ENCODE results near the gene TSFM.
A peak's percentile ranks its signal among the peaks of the same experiment; 100 is the strongest.
"Not testable (repeated sequence)": the region's sequence is repeated elsewhere in the genome, so short reads cannot be mapped to it uniquely, and the experiment has no call there.

Gene TSFM

GRCh38 chr12:57762463-57762862 is 20.1 kb upstream of the TSFM start:
- DNase-seq (ENCODE audit: low read depth in 2 of 2): no peak

GRCh38 chr12:57763881-57764661 is 18.5 kb upstream of the TSFM start:
- DNase-seq (ENCODE audit: low read depth in 2 of 2): no peak

DNA sequence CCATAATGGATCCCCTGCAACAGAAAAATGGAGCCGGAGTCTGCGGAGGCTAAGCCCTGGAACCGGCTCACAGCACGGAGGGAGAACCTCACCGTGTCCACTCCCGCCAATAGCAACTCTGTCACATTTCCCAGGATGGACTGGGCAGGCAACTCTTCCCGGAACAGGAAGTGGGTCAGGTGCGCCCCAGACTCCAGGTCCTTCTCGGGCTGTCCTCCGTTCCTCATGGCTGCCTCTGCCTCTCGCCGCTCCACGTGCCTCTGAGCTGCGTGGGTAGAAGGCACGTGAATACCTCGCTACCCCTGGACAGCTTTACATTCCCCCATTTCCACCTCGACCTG is 18.0 kb upstream of the TSFM start:
- DNase-seq (ENCODE audit: low read depth in 2 of 2): no peak

- no peak for DNase-seq (ENCODE audit: low read depth in 2 of 2)
Observed at GRCh38 chr12:57765003-57765697, 17.4 kb upstream of the TSFM start.

- DNase-seq (ENCODE audit: low read depth in 2 of 2): no peak
Observed at GRCh38 chr12:57765698-57766463, 16.7 kb upstream of the TSFM start.

DNA sequence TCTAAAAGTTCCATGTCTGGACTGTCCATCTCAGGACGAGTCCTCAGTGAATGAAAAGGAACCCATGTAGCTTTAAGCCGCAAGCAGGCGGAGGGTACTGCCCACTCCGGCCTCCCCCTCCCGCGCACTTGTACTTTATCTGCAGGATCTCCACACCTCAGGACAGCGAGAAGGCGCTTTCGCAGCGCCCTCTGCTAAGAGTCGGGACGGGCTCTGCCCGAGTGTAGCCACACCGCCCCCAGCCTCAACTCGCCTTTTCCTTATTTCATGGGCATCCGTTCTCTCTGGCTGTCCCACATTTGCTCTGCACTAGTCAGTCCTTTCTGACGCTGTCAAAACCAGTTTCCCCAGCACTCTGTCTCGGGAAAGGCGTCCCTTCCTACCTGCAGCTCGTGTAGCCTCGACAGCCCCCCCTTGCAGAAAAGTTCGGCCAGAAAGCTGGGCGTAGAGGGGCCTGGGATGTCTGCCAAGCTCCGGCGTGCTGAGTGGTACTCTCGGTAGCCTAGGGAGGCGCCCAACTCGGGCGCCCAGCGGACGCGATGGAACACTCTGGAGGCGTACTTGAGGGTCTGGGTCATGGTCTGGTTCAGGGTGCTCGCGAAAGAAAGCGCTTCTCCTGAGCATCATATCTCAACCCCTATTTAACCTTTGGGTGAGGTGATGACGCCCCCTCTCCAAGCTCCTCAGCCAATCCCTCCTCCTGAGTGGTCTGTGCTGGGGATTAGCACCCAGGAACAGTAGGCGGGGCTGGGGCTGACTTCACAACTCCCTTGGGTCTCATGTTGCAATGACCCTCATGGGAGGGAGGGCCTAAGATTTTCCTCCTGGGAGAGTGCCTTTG is 15.9 kb upstream of the TSFM start, which contains the start of gene CYP27B1:
Gene CYP27B1 (minus strand): TSS at position 615 of the 841 bp plus-strand sequence. CDS start 37 bp downstream, at position 578.
- no peak for DNase-seq (ENCODE audit: low read depth in 2 of 2)

GRCh38 chr12:57767305-57767698 is 15.3 kb upstream of the TSFM start:
- DNase-seq (ENCODE audit: low read depth in 2 of 2): no peak

DNA sequence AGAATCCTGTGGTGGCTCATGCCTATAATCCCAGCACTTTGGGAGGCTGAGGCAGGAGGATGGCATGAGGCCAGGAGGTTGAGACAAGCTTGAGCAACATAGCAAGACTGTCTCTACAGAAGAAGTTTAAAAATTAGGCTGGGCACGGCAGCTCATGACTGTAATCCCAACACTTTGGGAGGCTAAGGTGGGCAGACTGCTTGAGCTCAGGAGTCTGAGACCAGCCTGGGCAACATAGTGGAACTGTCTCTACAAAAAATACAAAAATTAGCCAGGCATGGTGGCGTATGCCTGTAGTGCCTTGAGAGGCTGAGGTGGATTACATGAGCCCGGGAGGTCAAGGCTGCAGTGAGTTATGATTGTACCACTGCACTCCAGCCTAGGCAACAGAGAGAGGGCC is 14.7 kb upstream of the TSFM start:
- no peak for DNase-seq (ENCODE audit: low read depth in 2 of 2)

GRCh38 chr12:57769594-57769993 is 13.0 kb upstream of the TSFM start:
- DNase-seq (ENCODE audit: low read depth in 2 of 2): no peak

DNA sequence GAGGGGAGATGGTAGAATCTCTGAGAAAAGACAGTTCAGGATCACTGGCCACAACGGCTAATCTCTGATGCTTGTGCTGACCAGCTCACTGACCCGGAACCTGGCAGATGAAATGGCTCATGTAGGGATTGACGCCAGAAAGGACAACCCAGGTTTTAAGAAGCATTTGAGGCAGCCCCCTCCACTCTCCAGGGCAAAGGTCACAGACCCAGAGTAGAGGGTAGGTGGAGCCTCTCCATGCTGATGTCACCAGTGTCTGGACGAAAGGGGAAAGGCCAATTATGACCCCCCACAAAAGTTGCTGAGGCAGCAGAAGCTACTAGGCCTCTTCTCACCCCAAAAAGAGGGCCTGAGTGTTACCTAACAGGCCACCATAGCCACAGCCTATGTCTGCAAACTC is 11.9 kb upstream of the TSFM start:
- DNase-seq (ENCODE audit: low read depth in 2 of 2): no peak

DNA sequence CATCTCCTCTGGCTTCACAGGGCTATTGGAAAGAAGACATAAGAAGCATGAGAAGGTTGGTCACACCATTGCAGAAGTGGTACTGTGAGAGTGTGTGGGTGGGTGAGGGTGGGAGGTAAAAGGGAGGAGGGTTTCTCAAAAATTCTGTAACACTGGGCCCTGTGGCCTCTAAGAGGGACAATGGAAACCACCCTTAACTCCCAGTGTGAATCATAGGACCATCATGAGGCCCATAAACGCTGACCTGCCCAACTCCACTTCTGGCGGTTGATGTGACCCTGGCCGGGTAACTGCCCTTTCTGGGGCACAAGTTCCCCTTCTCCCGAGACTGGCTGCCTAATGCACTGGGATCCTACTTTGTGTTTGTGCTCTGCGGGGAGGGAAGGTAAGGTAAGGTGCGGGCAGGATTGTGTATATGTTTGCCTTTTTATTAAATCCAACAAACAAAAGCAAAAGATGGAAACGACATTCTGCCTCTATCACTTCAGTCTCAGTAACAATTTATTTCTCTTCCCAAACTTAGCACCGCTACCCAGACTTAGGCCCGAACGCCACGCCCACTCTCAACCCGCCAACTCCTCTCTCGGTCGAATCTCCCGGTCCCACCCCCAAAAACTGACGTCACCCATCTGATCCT is 11.2 kb upstream of the TSFM start:
- peak; percentile 34 to 87 for DNase-seq (ENCODE audit: low read depth in 2 of 2)

- DNase-seq (ENCODE audit: low read depth in 2 of 2): peak; percentile 60 to 84
Observed at GRCh38 chr12:57771873-57772428, 10.6 kb upstream of the TSFM start, which contains the start of gene METTL1. Gene METTL1 (minus strand): TSS chr12:57772105. CDS start chr12:57772083, 22 bp downstream.

DNA sequence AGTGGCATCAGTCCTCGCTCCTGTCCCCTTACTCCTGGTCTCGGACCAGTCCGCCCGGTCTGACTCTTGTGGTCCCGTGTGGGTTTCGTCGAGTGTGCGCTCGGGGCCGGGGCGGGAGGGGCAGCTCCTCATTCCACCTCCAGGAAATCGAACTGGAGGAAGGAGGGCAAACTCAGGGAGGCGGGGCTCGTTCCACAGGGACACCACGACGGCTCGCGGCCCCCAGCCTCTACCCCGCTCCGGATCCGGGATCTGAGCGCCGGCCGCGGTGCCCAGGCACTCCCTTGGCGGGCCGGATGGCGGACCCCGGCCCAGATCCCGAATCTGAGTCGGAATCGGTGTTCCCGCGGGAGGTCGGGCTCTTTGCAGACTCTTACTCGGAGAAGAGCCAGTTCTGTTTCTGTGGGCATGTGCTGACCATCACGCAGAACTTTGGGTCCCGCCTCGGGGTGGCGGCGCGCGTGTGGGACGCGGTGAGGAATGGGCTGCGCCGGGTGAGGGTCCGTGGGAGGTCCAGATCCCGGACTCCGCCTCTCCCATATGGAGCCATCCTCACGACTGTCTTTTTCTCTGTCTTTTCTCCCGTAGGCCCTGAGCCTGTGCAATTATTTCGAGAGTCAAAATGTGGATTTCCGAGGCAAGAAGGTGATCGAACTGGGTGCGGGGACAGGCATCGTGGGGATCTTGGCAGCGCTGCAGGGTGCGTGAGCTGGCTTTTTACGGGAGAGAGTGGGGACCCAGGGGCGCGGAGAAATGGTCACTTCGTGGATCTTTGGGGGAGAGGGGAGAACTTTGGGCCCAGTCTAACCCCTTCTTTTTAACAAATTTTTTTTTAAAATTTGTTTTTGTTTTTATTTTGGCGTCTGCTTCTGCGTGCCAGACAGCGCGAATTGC is 9.9 kb upstream of the TSFM start, which contains the start of gene EEF1AKMT3:
Gene EEF1AKMT3 (plus strand): TSS at position 186 of the 894 bp plus-strand sequence. CDS start 111 bp downstream, at position 297.
- no peak for DNase-seq (ENCODE audit: low read depth in 2 of 2)

GRCh38 chr12:57774634-57775033 is 8.0 kb upstream of the TSFM start:
- not testable (repeated sequence) for DNase-seq (ENCODE audit: low read depth in 2 of 2)

DNA sequence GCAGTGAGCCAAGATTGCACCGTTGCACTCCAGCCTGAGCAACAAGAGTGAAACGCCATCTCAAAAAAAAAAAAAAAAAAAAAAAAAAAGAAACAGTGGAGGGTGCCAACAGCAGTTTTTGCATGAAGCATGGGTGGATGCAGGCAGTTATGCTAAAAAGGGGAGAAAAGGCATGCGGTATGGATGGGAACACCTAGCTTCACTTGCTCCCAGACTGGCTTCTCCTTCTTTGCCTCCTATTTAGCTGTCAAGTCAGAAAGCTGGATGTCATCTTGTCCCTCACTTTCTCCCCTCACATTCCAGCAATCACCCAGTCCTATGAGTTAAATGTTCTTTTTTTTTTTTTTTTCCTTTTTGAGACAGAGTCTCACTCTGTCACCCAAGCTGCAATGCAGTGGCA is 7.5 kb upstream of the TSFM start:
- DNase-seq (ENCODE audit: low read depth in 2 of 2): no peak

DNA sequence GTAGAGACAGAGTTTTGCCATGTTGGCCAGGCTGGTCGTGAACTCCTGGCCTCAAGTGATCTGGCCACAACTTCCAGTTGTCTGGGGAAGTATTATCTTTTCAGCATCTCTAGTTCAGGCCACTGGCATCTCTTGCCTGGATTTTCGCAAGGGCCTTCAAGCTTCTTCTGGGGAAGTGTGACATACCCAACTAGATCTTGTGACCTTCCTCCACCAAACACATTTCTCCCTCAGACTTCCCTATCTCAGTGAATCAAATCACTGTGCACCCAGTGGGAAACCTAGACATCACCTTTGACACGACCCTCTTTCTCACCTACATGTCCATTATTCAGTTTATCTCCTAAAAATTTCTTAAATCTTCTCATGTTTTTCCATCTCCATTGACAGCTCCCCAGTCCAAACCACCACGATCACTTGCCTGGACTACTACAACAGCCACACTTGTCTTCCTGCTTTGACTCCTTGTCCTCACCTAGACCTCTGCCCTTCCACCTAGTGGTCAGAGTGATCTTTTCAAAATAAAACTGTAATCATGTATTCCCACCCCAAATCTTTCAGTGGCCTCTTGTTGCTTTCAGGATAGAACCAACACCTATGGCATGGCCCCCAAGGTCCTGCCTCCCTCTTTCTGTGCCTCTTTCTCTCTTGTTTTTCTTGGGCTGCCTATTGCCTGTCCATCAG is 6.9 kb upstream of the TSFM start:
- DNase-seq (ENCODE audit: low read depth in 2 of 2): no peak

DNA sequence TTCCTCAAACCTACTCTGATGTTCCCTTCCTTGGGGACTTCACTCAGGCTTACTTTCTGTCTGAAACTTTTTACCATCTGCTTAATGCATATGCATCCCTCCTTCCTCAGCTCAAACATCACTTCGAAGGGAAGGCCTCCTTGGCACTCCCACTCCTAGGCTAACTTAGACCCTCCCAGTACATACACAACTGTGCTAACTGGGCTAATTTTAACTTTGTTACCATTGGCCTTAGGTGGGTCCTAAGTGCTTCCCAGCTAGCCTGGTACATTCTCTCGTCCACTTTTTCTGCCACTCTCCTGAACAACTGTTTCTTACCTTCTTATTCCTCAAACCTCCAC is 6.4 kb upstream of the TSFM start:
- DNase-seq (ENCODE audit: low read depth in 2 of 2): no peak

DNA sequence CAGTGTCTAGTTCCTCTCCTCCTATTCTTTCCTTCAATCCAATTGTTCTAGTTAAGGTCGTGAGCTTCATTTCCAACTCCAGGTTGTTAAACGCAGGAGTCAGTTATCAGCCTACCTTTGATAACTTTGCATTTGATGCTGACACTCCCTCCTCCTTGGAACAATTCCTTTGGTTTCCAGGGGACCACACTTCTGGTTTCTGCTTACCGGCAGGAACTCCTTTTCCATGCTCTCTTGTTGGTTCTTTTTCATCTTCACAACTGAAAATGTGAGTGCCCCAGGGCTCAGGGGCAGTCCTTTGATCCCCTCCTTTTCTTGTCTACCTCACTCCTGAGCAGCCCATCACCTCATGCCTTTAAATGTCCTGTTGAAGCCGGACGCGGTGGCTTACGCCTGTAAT is 5.2 kb upstream of the TSFM start:
- DNase-seq (ENCODE audit: low read depth in 2 of 2): no peak

DNA sequence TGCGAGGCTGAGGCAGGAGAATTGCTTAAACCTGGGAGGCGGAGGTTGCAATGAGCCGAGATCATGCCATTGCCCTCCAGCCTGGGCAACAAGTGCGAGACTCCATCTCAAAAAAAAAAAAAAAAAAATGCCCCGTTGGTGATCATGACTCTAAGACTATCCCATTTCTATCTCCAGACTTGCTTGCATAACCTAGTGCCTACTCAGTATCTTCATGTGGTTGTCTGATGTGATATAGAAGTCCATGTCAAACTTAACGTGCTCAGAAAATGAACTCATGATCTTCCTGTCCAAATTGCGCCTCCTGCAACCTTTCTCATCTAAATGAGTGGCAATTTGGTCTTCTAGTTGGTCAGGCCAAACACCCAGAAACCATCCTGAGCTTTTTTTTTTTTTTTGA is 4.7 kb upstream of the TSFM start:
- no peak for DNase-seq (ENCODE audit: low read depth in 2 of 2)

All from stimulated activated CD4-positive, alpha-beta T cell treated with anti-CD3 and anti-CD28 coated beads, Interleukin-1b, Interleukin-23, amount 100 ng/mL, for 1 hour (primary cell).